Gastrocnemius medialis (tissue), 4 donors: Measurements from ENCODE around the gene TMEM91.

ENCODE experiments used
- CTCF ChIP-seq, 5 experiments: fragments of 450-650 bp in 3 of 5; fragments of 200-600 bp in 2 of 5; sonication (generic) in 2 of 5; IDR thresholded peaks in 4 of 5; conservative IDR thresholded peaks in 1 of 5; 1 replicate in 4 of 5; 2 replicates in 1 of 5; pipeline ENCODE4 v1.5.1; 2016 to 2019; ENCODE audit warnings: antibody characterized with exemption in 5 of 5, mild to moderate bottlenecking in 3 of 5, moderate library complexity in 3 of 5
- POLR2A ChIP-seq, 2 donors: fragments of 450-650 bp; IDR thresholded peaks; one replicate each; pipeline ENCODE4 v1.6.1; 2017; ENCODE audit warnings: antibody characterized with exemption in 2 of 2, mild to moderate bottlenecking in 2 of 2, moderate library complexity in 2 of 2

GRCh38 chr19:41386442-41386841 lies 10.1 kb downstream of the TMEM91 start:
- TF ChIP-seq POLR2A (IDR thresholded peaks at IDR 0.05) (no peak), CTCF (IDR thresholded peaks at IDR 0.05 in 4 of 5, conservative IDR thresholded peaks at IDR 0.05 in 1 of 5) (no peak)
